Measurements from ENCODE around the gene ENTPD1.
"Not testable (repeated sequence)": the region's sequence is repeated elsewhere in the genome, so short reads cannot be mapped to it uniquely, and the experiment has no call there.

ENTPD1 gene

GRCh38 chr10:95759233-95759826, 3.4 kb downstream of the ENTPD1 start:
- no peak for DNase-seq (ENCODE audit: low spot score)

- no peak for DNase-seq (ENCODE audit: low spot score)
These were observed 6.1 kb downstream of the ENTPD1 start for GRCh38 chr10:95761939-95762492.

- DNase-seq (ENCODE audit: low spot score), result no peak
These were observed 12.1 kb downstream of the ENTPD1 start for GRCh38 chr10:95767884-95768556.

GRCh38 chr10:95770084-95770720, 14.2 kb downstream of the ENTPD1 start:
- no peak for DNase-seq (ENCODE audit: low spot score)

GRCh38 chr10:95773454-95773853, 17.5 kb downstream of the ENTPD1 start:
- not testable (repeated sequence) for DNase-seq (ENCODE audit: low spot score)

GRCh38 chr10:95777638-95778037, 21.7 kb downstream of the ENTPD1 start:
- not testable (repeated sequence) for DNase-seq (ENCODE audit: low spot score)

- no peak for DNase-seq (ENCODE audit: low spot score)
These were observed 26.4 kb downstream of the ENTPD1 start for GRCh38 chr10:95782318-95782717.

- DNase-seq (ENCODE audit: low spot score), result no peak
These were observed 27.8 kb downstream of the ENTPD1 start for GRCh38 chr10:95783741-95784140.

GRCh38 chr10:95784279-95784913, 28.4 kb downstream of the ENTPD1 start:
- DNase-seq (ENCODE audit: low spot score), result no peak

GRCh38 chr10:95785317-95785716, 29.4 kb downstream of the ENTPD1 start:
- DNase-seq (ENCODE audit: low spot score), result no peak

- no peak for DNase-seq (ENCODE audit: low spot score)
These were observed 30.1 kb downstream of the ENTPD1 start for GRCh38 chr10:95785942-95786669.

- DNase-seq (ENCODE audit: low spot score), result no peak
These were observed 31.5 kb downstream of the ENTPD1 start for GRCh38 chr10:95787447-95787846.

- DNase-seq (ENCODE audit: low spot score), result no peak
These were observed 32.9 kb downstream of the ENTPD1 start for GRCh38 chr10:95788830-95789229.

GRCh38 chr10:95789902-95790301, 33.9 kb downstream of the ENTPD1 start:
- no peak for DNase-seq (ENCODE audit: low spot score)

GRCh38 chr10:95790982-95791381, 35.0 kb downstream of the ENTPD1 start:
- DNase-seq (ENCODE audit: low spot score), result no peak

GRCh38 chr10:95791425-95791979, 35.5 kb downstream of the ENTPD1 start:
- DNase-seq (ENCODE audit: low spot score), result no peak

GRCh38 chr10:95792211-95792780, 36.3 kb downstream of the ENTPD1 start:
- no peak for DNase-seq (ENCODE audit: low spot score)

- DNase-seq (ENCODE audit: low spot score), result no peak
These were observed 36.9 kb downstream of the ENTPD1 start for GRCh38 chr10:95792874-95793285.

- DNase-seq (ENCODE audit: low spot score), result no peak
These were observed 37.6 kb downstream of the ENTPD1 start for GRCh38 chr10:95793401-95794045.

GRCh38 chr10:95794195-95794594, 38.2 kb downstream of the ENTPD1 start:
- DNase-seq (ENCODE audit: low spot score), result no peak

- no peak for DNase-seq (ENCODE audit: low spot score)
These were observed 39.6 kb downstream of the ENTPD1 start for GRCh38 chr10:95795602-95796001.
